ENCODE results near the gene KCNMB1.

The KCNMB1 gene

DNA sequence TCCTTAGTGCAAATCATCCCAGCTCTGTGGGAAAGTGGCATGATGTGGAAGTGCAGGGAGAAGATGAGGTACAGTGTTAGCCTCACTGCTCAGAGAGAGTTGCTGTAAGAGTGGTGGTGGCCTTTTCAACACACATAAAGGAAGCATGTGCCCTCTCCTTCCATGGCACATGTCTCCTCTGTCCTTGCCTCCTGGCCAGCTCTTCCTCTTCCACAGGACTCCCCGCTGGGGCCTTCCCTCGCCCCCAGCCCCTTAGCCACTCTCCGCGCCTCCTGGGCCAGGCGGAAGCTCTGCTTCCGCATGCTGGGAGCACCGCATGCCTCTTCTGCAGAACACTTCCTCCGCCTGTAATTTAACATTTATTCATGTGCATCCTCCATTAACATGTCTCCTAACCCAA is 4.8 kb upstream of the KCNMB1 start:
- TF ChIP-seq CTCF (IDR thresholded peaks at IDR 0.05; ENCODE audit: low read depth, low read length) (no peak), MYC (IDR thresholded peaks at IDR 0.05; ENCODE audit: low read depth, low read length) (no peak), POLR2A (IDR thresholded peaks at IDR 0.05; ENCODE audit: extremely low read depth, insufficient read length) (no peak)
- TF ChIP-seq, protein P1, sequence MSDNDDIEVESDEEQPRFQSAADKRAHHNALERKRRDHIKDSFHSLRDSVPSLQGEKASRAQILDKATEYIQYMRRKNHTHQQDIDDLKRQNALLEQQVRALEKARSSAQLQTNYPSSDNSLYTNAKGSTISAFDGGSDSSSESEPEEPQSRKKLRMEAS (IDR thresholded peaks at IDR 0.05; ENCODE audit: low read depth, low read length) = no peak
- DNase-seq (ENCODE audit: low read depth) = no peak
- H3K4me3 ChIP-seq (ENCODE audit: low read depth, low read length) = no peak overlapping the region

DNA sequence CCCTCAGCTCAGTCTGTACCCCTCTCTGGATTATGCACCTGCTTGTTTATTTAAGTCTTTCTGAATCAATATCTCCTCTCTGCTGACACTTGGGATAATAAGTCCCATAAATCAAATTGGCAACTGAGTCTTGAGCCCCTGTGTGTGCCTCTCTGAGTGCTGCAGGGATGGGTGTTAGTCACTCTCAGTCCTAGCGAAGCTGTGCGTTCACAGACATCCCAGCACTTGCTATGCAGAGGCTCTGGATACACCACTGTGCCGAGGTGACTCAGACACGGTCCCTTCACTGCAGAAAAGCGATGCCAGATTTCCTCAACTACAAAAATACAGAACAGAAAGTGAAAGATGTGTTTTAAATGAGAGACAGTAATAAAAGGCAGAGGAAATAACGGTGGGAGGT is 4.1 kb upstream of the KCNMB1 start:
- DNase-seq (ENCODE audit: low read depth) = no peak
- TF ChIP-seq CTCF (IDR thresholded peaks at IDR 0.05; ENCODE audit: low read depth, low read length) (no peak), MYC (IDR thresholded peaks at IDR 0.05; ENCODE audit: low read depth, low read length) (no peak), POLR2A (IDR thresholded peaks at IDR 0.05; ENCODE audit: extremely low read depth, insufficient read length) (no peak)
- TF ChIP-seq, protein P1 (IDR thresholded peaks at IDR 0.05; ENCODE audit: low read depth, low read length) = no peak

GRCh38 chr5:170390472-170390871 is 1.3 kb upstream of the KCNMB1 start:
- H3K4me3 ChIP-seq (ENCODE audit: low read depth, low read length) = no peak overlapping the region
- no peak for TF ChIP-seq MYC (IDR thresholded peaks at IDR 0.05; ENCODE audit: low read depth, low read length)
- TF ChIP-seq POLR2A (IDR thresholded peaks at IDR 0.05; ENCODE audit: extremely low read depth, insufficient read length) = no peak
- TF ChIP-seq CTCF (IDR thresholded peaks at IDR 0.05; ENCODE audit: low read depth, low read length) = no peak
- TF ChIP-seq, protein P1 (IDR thresholded peaks at IDR 0.05; ENCODE audit: low read depth, low read length) = no peak
- no peak for DNase-seq (ENCODE audit: low read depth)

More for the DNA sequence above, 4.1 kb upstream of the KCNMB1 start:
- H3K4me3 ChIP-seq (ENCODE audit: low read depth, low read length) = no peak overlapping the region

GRCh38 chr5:170389550-170389892 is 354 bp upstream of the KCNMB1 start:
- TF ChIP-seq CTCF (IDR thresholded peaks at IDR 0.05; ENCODE audit: low read depth, low read length) (no peak), POLR2A (IDR thresholded peaks at IDR 0.05; ENCODE audit: extremely low read depth, insufficient read length) (no peak)
- TF ChIP-seq, protein P1 (IDR thresholded peaks at IDR 0.05; ENCODE audit: low read depth, low read length) = no peak
- DNase-seq (ENCODE audit: low read depth) = no peak
- no peak overlapping the region for H3K4me3 ChIP-seq (ENCODE audit: low read depth, low read length)

- TF ChIP-seq, protein P1 (IDR thresholded peaks at IDR 0.05; ENCODE audit: low read depth, low read length) = no peak
- H3K4me3 ChIP-seq (ENCODE audit: low read depth, low read length) = no peak overlapping the region
- no peak for DNase-seq (ENCODE audit: low read depth)
These were observed 1.2 kb downstream of the KCNMB1 start for GRCh38 chr5:170387775-170388639.

GRCh38 chr5:170386743-170387395 is 2.3 kb downstream of the KCNMB1 start:
- TF ChIP-seq, protein P1 (IDR thresholded peaks at IDR 0.05; ENCODE audit: low read depth, low read length) = no peak
- TF ChIP-seq MYC (IDR thresholded peaks at IDR 0.05; ENCODE audit: low read depth, low read length) (no peak), POLR2A (IDR thresholded peaks at IDR 0.05; ENCODE audit: extremely low read depth, insufficient read length) (no peak), CTCF (IDR thresholded peaks at IDR 0.05; ENCODE audit: low read depth, low read length) (no peak)
- H3K4me3 ChIP-seq (ENCODE audit: low read depth, low read length) = no peak overlapping the region
- DNase-seq (ENCODE audit: low read depth) = no peak

Measured in NB4 (cell line).